Measurements from ENCODE around the gene ARL6IP4.
"Not testable (repeated sequence)": the region's sequence is repeated elsewhere in the genome, so short reads cannot be mapped to it uniquely, and the experiment has no call there.

ARL6IP4 gene

DNA sequence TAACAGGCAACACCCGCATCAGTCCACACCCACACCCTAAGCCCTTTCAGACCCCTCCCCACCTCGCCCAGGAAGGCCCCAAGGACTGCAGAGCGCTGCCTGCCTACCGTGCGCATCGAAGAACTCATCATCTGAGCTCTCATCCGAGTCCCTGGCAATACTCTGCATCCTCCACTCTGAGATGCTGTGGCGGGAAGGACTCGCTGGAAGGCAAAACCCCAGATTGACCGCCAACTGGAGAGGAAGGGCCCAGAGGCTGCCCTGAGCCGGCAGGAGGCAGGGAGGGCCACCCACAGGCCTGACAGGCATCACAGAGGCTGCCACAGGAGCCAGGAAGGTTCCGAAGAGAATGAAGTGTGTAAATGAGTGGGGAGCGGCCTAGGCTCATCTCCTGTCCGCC is 23.8 kb downstream of the ARL6IP4 start:
- no peaks in the 10 kb centered on the region for H3K4me1 ChIP-seq (ENCODE audit: insufficient read depth, low read length)
- no peaks in the 10 kb centered on the region for H3K27me3 ChIP-seq (ENCODE audit: insufficient read depth, low read length)
- H2AFZ ChIP-seq (ENCODE audit: low read depth, low read length), result no peak overlapping the region
- H3K36me3 ChIP-seq (ENCODE audit: insufficient read depth, low read length), result peaks cover 5% of the 10 kb centered on the region
- no peaks in the 10 kb centered on the region for H3K9me3 ChIP-seq (ENCODE audit: low read length)
- no peak overlapping the region for H3K4me3 ChIP-seq (ENCODE audit: low read length)

DNA sequence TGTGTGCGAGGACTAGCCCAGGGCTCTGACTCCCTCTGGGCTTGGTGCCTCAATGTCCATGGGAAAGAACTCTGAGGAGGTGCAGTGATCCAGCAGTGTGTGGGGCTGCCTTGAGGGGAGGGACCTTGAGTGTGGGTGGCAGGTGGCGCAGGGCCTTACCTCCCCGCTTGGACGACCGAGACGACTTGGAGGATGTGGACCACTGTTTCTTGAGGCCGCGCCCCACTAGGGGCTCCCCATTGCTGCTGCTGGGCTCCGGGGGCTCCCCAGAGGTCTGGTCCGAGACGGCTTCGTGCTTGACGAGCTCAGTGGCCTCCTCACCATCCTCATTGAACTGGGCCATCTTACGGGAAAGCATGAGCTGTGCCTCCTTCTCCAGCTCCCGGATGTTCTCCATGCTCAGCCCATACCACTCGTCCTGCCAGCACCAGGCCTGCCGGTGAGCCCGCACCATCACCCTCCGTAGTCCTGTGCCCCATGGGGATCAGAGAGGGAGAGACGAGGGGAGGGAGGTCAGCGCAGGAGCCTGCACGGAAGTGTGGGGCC is 24.7 kb downstream of the ARL6IP4 start:
- peaks cover 11% of the 10 kb centered on the region for H3K36me3 ChIP-seq (ENCODE audit: insufficient read depth, low read length)
- no peaks in the 10 kb centered on the region for H3K27me3 ChIP-seq (ENCODE audit: insufficient read depth, low read length)
- no peaks in the 10 kb centered on the region for H3K4me1 ChIP-seq (ENCODE audit: insufficient read depth, low read length)
- no peak overlapping the region for H2AFZ ChIP-seq (ENCODE audit: low read depth, low read length)
- H3K9me3 ChIP-seq (ENCODE audit: low read length), result no peaks in the 10 kb centered on the region
- no peak overlapping the region for H3K4me3 ChIP-seq (ENCODE audit: low read length)

DNA sequence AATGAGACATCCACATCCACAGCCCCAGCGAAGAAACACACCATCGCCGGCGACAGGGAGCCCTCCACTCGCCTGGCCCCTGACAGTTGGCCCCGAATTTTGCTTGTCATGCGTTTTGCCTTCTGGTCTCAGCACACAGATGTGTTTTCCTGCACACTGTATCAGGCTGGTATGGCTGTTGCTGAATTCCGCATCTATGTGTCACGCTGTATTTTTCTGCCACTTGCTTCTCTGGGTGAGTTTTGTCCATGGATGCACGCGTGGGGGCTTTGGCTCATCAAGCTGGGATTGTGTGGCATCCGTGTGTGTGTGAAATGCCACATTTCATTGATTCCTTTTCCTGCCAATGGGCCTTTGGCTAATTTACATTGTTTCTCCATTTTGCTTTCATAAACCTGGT is 26.5 kb downstream of the ARL6IP4 start:
- no peak overlapping the region for H3K4me3 ChIP-seq (ENCODE audit: low read length)
- peaks cover 11% of the 10 kb centered on the region for H3K36me3 ChIP-seq (ENCODE audit: insufficient read depth, low read length)
- H2AFZ ChIP-seq (ENCODE audit: low read depth, low read length), result no peak overlapping the region
- H3K4me1 ChIP-seq (ENCODE audit: insufficient read depth, low read length), result no peaks in the 10 kb centered on the region
- H3K27me3 ChIP-seq (ENCODE audit: insufficient read depth, low read length), result no peaks in the 10 kb centered on the region
- H3K9me3 ChIP-seq (ENCODE audit: low read length), result no peaks in the 10 kb centered on the region

DNA sequence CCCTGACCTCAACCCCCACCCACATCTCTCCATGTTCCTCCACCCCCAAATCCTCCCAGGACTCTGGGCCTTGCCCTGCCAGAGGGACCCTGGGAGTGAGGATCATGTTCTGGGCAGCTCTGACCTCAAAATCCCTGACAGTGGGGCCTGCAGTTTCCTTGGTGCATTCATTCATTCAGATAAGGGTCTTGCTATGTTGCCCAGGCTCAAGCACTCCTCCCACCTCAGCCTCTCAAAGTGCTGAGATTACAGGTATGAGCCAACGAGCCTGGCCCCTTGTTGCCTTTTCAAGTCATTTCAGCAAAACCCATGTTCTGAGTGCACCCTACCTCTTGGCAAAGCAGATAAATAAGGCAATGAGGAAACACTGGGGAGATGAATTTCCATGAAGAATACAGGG is 29.6 kb downstream of the ARL6IP4 start:
- Histone ChIP-seq H3K27me3 (ENCODE audit: insufficient read depth, low read length) (no peaks in the 10 kb centered on the region), H3K36me3 (ENCODE audit: insufficient read depth, low read length) (peaks cover 8% of the 10 kb centered on the region), H2AFZ (ENCODE audit: low read depth, low read length) (no peak overlapping the region), H3K9me3 (ENCODE audit: low read length) (peaks cover 4% of the 10 kb centered on the region), H3K4me3 (ENCODE audit: low read length) (no peak overlapping the region), H3K4me1 (ENCODE audit: insufficient read depth, low read length) (no peaks in the 10 kb centered on the region)

DNA sequence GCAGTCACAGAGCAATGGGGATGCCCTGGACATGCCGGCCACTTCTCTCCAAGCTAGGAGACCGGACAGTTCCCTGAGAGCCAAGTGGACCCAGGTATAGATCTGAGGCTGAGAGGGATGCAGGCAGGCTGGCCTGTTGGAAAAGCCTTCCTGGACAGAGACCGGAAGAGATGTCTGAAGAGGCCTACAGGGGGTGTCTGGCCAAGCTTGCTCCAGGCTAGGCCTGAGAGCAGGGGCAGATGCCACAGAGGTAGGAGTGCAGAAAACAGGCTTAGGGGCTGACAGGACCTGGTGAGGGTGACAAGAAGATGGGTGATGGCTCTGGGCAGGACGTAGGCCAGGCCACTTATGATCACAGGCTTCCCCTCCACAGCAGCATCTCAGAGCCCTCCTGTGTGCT is 30.2 kb downstream of the ARL6IP4 start:
- Histone ChIP-seq H3K27me3 (ENCODE audit: insufficient read depth, low read length) (no peaks in the 10 kb centered on the region), H3K36me3 (ENCODE audit: insufficient read depth, low read length) (peaks cover 6% of the 10 kb centered on the region), H3K4me3 (ENCODE audit: low read length) (no peak overlapping the region), H2AFZ (ENCODE audit: low read depth, low read length) (no peak overlapping the region), H3K9me3 (ENCODE audit: low read length) (peaks cover 4% of the 10 kb centered on the region), H3K4me1 (ENCODE audit: insufficient read depth, low read length) (no peaks in the 10 kb centered on the region)

DNA sequence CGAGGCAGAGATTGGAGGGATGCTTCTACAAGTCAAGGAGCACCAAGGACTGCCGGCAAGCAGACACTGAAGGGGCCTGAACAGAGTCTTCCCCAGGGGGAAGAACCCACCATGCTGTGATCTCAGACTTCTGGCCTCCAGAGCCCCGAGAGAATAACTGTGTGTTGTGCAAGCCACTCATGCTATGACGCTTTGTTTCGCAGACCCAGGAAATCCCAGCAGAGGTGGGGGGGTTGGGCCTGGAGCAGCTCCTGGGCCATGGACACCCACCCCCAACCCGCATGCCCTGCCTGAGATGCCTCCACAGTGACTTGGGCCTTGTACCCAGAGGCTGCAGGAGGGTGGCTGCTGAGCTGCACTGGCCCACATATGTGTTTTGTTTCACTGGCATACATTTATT is 31.2 kb downstream of the ARL6IP4 start:
- Histone ChIP-seq H2AFZ (ENCODE audit: low read depth, low read length) (no peak overlapping the region), H3K36me3 (ENCODE audit: insufficient read depth, low read length) (peaks cover 6% of the 10 kb centered on the region), H3K4me3 (ENCODE audit: low read length) (no peak overlapping the region), H3K4me1 (ENCODE audit: insufficient read depth, low read length) (no peaks in the 10 kb centered on the region), H3K27me3 (ENCODE audit: insufficient read depth, low read length) (no peaks in the 10 kb centered on the region), H3K9me3 (ENCODE audit: low read length) (peaks cover 4% of the 10 kb centered on the region)

DNA sequence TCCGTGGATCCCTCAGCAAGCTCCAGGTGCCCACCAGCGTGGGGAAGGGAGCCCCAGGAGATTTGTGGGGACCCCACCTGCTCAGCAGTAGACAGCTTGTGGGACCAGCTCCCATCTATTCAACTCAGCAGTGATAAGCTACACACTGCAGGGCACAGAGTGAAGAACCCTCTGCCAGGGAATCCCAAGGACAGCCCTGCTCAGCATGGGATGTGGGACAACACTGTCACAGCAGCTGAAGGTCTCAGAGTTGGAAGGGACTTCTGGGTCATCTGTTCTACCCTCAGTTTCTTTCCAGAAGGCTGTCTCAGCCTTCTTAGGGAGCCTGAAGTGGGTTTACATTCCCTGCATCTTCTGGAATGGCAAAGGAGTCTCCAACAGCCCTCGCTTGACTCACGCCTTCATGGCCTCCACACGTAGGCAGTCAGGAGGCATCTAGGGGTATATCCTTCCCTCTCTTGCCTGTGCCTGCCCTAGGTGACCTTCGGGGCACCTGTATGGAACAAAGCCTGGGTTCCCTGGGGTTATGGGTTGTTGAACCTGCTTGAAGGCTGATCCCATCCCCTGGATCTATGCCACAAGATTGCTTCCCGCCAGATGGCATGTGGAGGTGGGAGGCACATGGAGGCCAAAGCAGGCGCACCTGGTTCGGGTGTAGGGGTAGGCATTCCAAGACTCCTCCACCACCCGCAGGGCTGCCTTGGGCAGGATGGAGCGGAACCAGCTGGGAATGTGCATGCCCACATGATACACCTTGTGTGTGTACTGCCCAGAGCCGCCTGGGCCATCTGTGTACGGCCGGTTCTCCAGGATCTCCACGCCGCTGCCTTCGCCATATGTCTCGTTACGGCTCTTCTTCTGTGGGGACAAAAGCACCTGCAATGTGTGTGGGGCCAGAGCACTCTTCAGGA is 33.0 kb downstream of the ARL6IP4 start:
- H3K27me3 ChIP-seq (ENCODE audit: insufficient read depth, low read length), result no peaks in the 10 kb centered on the region
- peaks cover 4% of the 10 kb centered on the region for H3K9me3 ChIP-seq (ENCODE audit: low read length)
- peaks cover 6% of the 10 kb centered on the region for H3K36me3 ChIP-seq (ENCODE audit: insufficient read depth, low read length)
- H3K4me1 ChIP-seq (ENCODE audit: insufficient read depth, low read length), result no peaks in the 10 kb centered on the region
- H2AFZ ChIP-seq (ENCODE audit: low read depth, low read length), result no peak overlapping the region
- H3K4me3 ChIP-seq (ENCODE audit: low read length), result no peak overlapping the region

DNA sequence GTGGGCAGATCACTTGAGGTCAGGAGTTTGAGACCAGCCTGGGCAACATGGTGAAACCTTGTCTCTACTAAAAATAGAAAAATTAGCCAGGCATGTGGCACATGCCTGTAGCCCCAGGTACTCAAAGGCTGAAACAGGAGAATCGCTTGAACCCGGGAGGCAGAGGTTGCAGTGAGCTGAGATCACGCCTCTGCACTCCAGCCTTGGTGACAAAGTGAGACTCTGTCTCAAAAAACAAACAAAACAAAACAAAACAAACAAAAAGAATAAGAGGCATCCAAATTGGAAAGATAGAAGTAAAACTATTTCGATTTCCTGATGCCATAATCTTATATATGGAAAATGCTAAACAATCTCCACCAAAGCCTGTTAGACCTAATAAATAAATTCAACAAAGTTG is 34.0 kb downstream of the ARL6IP4 start:
- not testable (repeated sequence) for H3K27me3 ChIP-seq (ENCODE audit: insufficient read depth, low read length); H3K4me1 ChIP-seq (ENCODE audit: insufficient read depth, low read length); H2AFZ ChIP-seq (ENCODE audit: low read depth, low read length); H3K4me3 ChIP-seq (ENCODE audit: low read length); H3K9me3 ChIP-seq (ENCODE audit: low read length); H3K36me3 ChIP-seq (ENCODE audit: insufficient read depth, low read length)

DNA sequence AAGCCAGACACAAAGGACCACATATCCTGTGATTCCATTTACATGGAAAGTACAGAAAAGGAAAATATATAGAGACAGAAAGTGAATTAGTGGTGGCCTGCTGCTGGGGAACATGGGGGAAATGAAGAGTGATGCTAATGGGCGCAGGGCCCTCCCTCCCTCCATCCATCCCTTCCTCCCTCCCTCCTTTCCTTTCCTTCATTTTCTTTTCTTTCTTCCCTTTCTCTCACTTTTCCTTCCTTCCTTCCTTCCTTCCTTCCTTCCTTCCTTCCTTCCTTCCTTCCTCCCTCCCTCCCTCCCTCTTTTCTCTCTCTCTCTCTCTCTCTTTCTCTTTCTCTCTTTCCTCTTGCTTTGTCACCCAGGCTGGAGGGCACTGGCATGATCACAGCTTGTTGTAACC is 37.3 kb downstream of the ARL6IP4 start:
- peaks cover 4% of the 10 kb centered on the region for H3K9me3 ChIP-seq (ENCODE audit: low read length)
- H3K4me3 ChIP-seq (ENCODE audit: low read length), result no peak overlapping the region
- H3K36me3 ChIP-seq (ENCODE audit: insufficient read depth, low read length), result no peaks in the 10 kb centered on the region
- no peak overlapping the region for H2AFZ ChIP-seq (ENCODE audit: low read depth, low read length)
- H3K4me1 ChIP-seq (ENCODE audit: insufficient read depth, low read length), result no peaks in the 10 kb centered on the region
- H3K27me3 ChIP-seq (ENCODE audit: insufficient read depth, low read length), result no peaks in the 10 kb centered on the region

DNA sequence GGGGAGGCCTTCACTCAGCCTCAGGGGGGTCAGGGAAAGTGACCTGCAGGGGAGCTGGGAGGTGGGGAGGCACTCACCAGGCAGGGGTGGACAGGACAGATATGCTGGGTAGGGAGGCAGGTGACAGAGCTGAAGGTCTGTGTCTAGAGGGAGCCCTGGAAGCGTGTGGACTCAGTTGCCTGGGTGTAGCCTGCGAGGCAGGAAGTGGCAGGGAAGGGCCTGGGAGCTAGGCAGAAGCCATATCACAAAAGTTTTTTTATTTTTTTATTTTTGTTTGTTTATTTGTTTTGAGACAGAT is 39.3 kb downstream of the ARL6IP4 start:
- no peaks in the 10 kb centered on the region for H3K36me3 ChIP-seq (ENCODE audit: insufficient read depth, low read length)
- no peak overlapping the region for H3K4me3 ChIP-seq (ENCODE audit: low read length)
- no peaks in the 10 kb centered on the region for H3K27me3 ChIP-seq (ENCODE audit: insufficient read depth, low read length)
- no peaks in the 10 kb centered on the region for H3K9me3 ChIP-seq (ENCODE audit: low read length)
- H3K4me1 ChIP-seq (ENCODE audit: insufficient read depth, low read length), result no peaks in the 10 kb centered on the region
- no peak overlapping the region for H2AFZ ChIP-seq (ENCODE audit: low read depth, low read length)

DNA sequence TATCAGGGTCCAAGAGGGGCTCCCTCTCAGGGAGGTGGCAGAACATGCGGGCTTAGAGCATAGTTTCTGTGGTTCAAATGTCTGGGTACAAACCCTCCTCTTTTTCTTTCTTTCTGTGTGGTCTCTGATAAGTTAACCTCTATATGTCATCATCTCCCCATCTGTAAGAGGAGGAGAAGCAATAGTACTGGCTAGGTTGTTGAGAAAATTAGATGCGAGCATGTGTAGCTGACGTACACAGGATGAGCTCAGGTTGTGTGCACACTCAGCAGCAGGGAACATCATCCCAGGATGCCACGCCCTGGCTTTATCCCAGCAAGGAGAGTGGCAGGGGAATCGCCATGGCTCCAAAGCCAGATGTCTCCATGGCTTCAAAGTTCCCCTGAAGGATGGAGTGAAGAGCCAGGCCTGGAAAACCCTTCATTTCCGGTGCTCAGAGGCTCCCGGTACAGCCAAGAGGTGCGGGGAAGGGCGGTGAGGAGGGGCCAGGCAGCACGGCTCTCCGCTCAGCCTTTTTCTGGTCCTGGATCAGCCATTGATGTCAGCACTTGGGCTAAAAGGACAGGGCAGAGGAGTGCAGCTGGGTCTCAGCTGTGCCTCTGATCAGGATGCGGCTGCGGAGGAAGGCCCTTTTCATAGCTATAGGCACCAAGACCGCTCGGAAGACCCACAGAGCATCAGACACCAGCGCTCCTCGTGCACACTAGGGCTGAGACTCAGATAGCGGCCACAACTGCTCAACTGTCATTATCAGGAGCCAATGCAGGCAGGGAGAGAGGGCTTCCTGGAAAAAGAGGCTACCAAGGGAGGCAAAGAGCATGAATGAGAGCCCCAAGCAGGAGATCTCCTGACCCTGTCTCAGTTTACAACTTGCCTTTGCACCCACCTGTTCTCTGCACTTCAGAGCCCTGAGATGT is 41.5 kb downstream of the ARL6IP4 start:
- H2AFZ ChIP-seq (ENCODE audit: low read depth, low read length), result no peak overlapping the region
- no peak overlapping the region for H3K4me3 ChIP-seq (ENCODE audit: low read length)
- H3K9me3 ChIP-seq (ENCODE audit: low read length), result no peaks in the 10 kb centered on the region
- H3K36me3 ChIP-seq (ENCODE audit: insufficient read depth, low read length), result peaks cover 1% of the 10 kb centered on the region
- no peaks in the 10 kb centered on the region for H3K4me1 ChIP-seq (ENCODE audit: insufficient read depth, low read length)
- no peaks in the 10 kb centered on the region for H3K27me3 ChIP-seq (ENCODE audit: insufficient read depth, low read length)

DNA sequence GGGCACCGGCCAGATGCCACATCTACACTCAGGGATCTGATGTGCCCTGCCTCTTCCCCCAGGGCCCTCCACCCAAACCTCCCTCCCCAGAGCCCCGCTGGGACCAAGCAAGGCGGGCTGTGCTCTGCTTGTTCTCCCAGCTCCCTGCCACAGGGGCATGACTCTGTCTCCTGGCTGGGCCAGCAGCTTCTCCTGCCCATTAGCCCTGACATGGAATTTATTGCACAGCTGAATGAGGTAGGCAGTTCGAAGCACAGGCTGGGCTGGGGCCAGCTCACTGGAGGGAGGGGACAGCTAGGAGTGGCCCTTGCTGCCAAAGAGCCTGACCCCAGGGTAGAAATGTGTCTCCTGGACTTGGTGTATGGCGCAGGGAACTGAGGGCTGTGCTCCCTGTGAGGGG is 42.4 kb downstream of the ARL6IP4 start:
- no peaks in the 10 kb centered on the region for H3K9me3 ChIP-seq (ENCODE audit: low read length)
- H3K36me3 ChIP-seq (ENCODE audit: insufficient read depth, low read length), result peaks cover 5% of the 10 kb centered on the region
- H3K4me1 ChIP-seq (ENCODE audit: insufficient read depth, low read length), result no peaks in the 10 kb centered on the region

DNA sequence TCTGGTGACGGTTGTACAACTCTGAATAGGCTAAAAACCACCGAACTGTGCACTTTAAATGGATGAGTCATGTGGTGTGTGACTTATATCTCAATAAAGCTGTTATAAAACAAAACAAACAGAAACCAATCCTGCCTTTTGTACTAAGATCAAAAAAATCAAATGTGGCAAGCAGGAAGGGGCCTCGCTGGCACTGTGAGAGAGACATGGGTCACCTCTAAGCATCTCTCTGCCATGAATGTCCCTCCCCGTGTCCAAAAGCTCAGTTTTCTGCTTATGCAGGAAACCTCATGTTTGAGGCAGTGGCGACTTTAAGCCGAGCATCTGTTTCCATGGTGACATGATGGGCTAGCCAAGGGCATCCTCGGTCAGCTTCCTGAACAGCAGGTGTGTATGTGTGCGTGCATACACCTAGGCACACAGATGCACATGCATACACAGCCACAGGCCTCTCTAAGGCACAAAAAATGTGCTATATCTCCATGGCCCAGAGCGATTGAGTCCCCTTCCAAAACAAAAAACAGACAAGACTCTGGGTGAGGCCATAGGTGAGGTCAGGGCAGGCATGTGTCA is 44.4 kb downstream of the ARL6IP4 start:
- Histone ChIP-seq H3K4me1 (ENCODE audit: insufficient read depth, low read length) (no peaks in the 10 kb centered on the region), H3K4me3 (ENCODE audit: low read length) (no peak overlapping the region), H3K36me3 (ENCODE audit: insufficient read depth, low read length) (peaks cover 5% of the 10 kb centered on the region), H2AFZ (ENCODE audit: low read depth, low read length) (no peak overlapping the region), H3K9me3 (ENCODE audit: low read length) (no peaks in the 10 kb centered on the region), H3K27me3 (ENCODE audit: insufficient read depth, low read length) (no peaks in the 10 kb centered on the region)

More for the DNA sequence above, 42.4 kb downstream of the ARL6IP4 start:
- Histone ChIP-seq H2AFZ (ENCODE audit: low read depth, low read length) (no peak overlapping the region), H3K27me3 (ENCODE audit: insufficient read depth, low read length) (no peaks in the 10 kb centered on the region), H3K4me3 (ENCODE audit: low read length) (no peak overlapping the region)
